Aorta (tissue), 5 donors: ENCODE data around the gene GET4. TPM values are rescaled to one million over a fixed set of nuclear protein-coding genes. Genes with fewer than 3 reads are reported as not detected.

Experiments used
- ATAC-seq: fragments of 200-7000 bp; cut with Tn5 transposase; one replicate; pipeline ENCODE4 v1.9.1; 2022; ENCODE audit warnings: moderate library complexity; ENCODE audit not compliant: low FRiP score
- DNase-seq, 2 donors: peaks; one replicate each; pipeline ENCODE4 v3.0.0-alpha.2; 2020
- H3K27ac ChIP-seq, 2 donors: one replicate each; pipeline ENCODE4 v1.5.1; 2013; ENCODE audit warnings: low read length in 2 of 2, mild to moderate bottlenecking in 2 of 2, moderate library complexity in 2 of 2, control low read depth in 1 of 2, inconsistent platforms in 1 of 2, low read depth in 1 of 2
- H3K27me3 ChIP-seq, 2 donors: one replicate each; pipeline ENCODE4 v1.6.1; 2013; ENCODE audit warnings: control low read depth in 1 of 2, low read length in 1 of 2, mild to moderate bottlenecking in 1 of 2, moderate library complexity in 1 of 2; ENCODE audit not compliant: insufficient read depth in 2 of 2, control insufficient read depth in 1 of 2
- H3K36me3 ChIP-seq, 2 donors: one replicate each; pipeline ENCODE4 v1.6.1; 2013; ENCODE audit warnings: control low read depth in 1 of 2, low read length in 1 of 2, mild to moderate bottlenecking in 1 of 2; ENCODE audit not compliant: insufficient read depth in 2 of 2, control insufficient read depth in 1 of 2
- H3K4me1 ChIP-seq, 2 donors: one replicate each; pipeline ENCODE4 v1.6.1; 2013; ENCODE audit warnings: low read length in 2 of 2, control low read depth in 1 of 2, mild to moderate bottlenecking in 1 of 2, moderate library complexity in 1 of 2; ENCODE audit not compliant: insufficient read depth in 2 of 2, control insufficient read depth in 1 of 2
- H3K4me3 ChIP-seq, 2 donors: one replicate each; pipeline ENCODE4 v1.5.1; 2013; ENCODE audit warnings: low read length in 2 of 2, control low read depth in 1 of 2, mild to moderate bottlenecking in 1 of 2
- H3K9me3 ChIP-seq: one replicate; pipeline ENCODE4 v1.6.1; 2013; ENCODE audit warnings: mild to moderate bottlenecking, low read length; ENCODE audit not compliant: control insufficient read depth
- WGBS, 2 donors: extraction: QIAGEN DNeasy Blood & Tissue Kit; methylation state at CpG; one replicate each; pipeline ENCODE4 v1.1.7; 2013; 5-methylcytosine and 5-hydroxymethylcytosine counted together
- intact Hi-C, 2 donors: fragments of 100-400 bp; cut with DNase I; formaldehyde crosslinking; loops; one replicate each; pipeline versions ENCODE4 v1.14.2 to v1.15.0; 2022
- polyA plus RNA-seq, 2 donors: library from polyadenylated mRNA; stranded (reverse); fragments of 200-250 nt; gene quantifications; one replicate each; pipeline ENCODE4 v1.2.3, GENCODE V29; 2013
- total RNA-seq, 2 donors: library from RNA; stranded (reverse); fragmentation: NEBNext Ultra II Directional; extraction: Animal tissue kit (Norgen Biotek cat#: 25700); gene quantifications; one replicate each; pipeline ENCODE4 v1.2.1, GENCODE V29; 2021
- donor health status: healthy with polysubstance abuse.
- donor health status: Bipolar disorder and iron deficiency.
- donor health status: DM: no; HTN: no; CAD: no.
- donor health status: DM: no; HTN: no; CAD: no.
- donor health status: DM: yes; HTN: yes; CAD: no.

GET4 gene
- total and polyA plus RNA-seq, 4 donors: 16.5 to 58.3 (median 21.3) TPM

- H3K36me3 ChIP-seq: no peaks in the 10 kb centered on the region
- intact Hi-C loops: no loop called here
- H3K9me3 ChIP-seq: no peaks in the 10 kb centered on the region
- H3K27ac ChIP-seq: no peak overlapping the region
- H3K4me3 ChIP-seq: no peak overlapping the region
- H3K4me1 ChIP-seq: no peaks in the 10 kb centered on the region
- DNase-seq (no peak), ATAC-seq (no peak)
- 90% methylated on average over 15 of the region's 15 CpGs for whole genome bisulfite sequencing, 2 donors
- no peaks in the 10 kb centered on the region for H3K27me3 ChIP-seq
Measured at GRCh38 chr7:879093-879492, 2.7 kb downstream of the GET4 start.

- H3K27ac ChIP-seq: no peak overlapping the region
- no peaks in the 10 kb centered on the region for H3K4me1 ChIP-seq
Measured at GRCh38 chr7:879706-880105, 3.4 kb downstream of the GET4 start.

DNA sequence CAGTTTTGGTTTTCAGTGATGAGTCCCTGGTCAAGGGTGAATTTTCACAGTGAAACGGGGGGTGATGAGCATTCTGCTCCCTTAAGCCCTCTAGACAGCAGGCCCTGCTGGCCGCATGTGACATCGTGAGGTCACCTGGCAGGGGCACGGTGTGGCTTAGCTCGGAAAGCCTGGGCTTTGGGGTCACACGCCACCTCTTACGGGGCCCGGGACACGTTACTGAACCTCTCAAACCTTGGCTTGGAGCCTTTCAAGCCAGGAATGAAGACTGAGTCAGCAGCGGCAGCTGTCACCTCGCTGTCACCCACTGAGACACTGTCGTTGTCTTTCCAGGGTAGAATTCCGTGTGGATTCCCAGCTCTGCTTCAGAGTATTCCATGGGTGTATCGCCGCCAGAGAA, 4.1 kb downstream of the GET4 start:
- intact Hi-C loops: no loop called here
- Histone ChIP-seq H3K27me3 (no peaks in the 10 kb centered on the region), H3K4me3 (no peak overlapping the region), H3K36me3 (no peaks in the 10 kb centered on the region), H3K27ac (no peak overlapping the region), H3K9me3 (no peaks in the 10 kb centered on the region), H3K4me1 (no peaks in the 10 kb centered on the region)
- WGBS, 2 donors: 81 to 90% methylated on average over 15 of the region's 15 CpGs
- ATAC-seq (no peak), DNase-seq (no peak)

More at GRCh38 chr7:879706-880105, 3.4 kb downstream of the GET4 start:
- ATAC-seq (no peak), DNase-seq (no peak)
- Histone ChIP-seq H3K36me3 (no peaks in the 10 kb centered on the region), H3K9me3 (no peaks in the 10 kb centered on the region), H3K4me3 (no peak overlapping the region), H3K27me3 (no peaks in the 10 kb centered on the region)
- WGBS, 2 donors: 77% methylated on average over 14 of the region's 14 CpGs
- intact Hi-C loops: no loop called here

DNA sequence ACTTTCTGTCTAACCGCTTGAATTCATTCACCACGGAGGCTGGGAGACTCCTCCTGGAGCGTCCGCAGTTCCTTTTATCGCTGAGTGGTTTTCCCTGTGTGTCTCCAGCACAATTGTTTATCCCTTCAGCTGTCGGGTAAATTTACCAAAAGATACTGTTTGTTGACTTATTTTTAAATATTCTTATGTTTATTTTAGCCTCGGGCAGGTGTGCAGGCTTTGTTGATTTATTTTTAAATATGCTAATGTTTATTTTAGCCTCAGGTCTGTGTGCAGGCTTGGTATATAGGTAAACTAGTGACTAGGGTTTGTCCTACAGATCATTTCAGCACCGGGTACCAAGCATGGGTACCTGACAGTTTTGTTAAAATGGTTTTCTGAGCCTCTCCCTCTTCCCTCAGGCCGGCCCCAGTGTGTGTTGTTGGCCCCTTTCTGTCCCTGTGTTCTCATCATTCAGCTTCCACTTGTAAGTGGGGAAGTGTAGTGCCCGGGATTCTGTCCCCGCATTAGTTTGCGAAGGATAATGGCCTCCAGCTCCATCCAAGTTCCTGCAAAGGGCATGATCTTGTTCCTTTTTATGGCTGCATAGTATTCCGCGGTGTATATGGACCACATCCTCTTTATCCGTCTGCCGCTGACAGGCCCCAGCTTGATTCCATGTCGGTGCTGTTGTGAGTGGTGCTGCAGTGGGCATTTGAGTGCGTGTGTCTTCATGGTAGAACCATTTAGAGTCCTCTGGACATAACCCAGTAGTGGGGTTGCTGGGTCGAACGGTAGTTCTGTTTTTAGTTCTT, 5.3 kb downstream of the GET4 start:
- no peak for ATAC-seq
- no peaks in the 10 kb centered on the region for H3K27me3 ChIP-seq
- DNase-seq: peak in 1 of 2 donors; percentile 9
- 93 to 94% methylated on average over 20 of the region's 20 CpGs for WGBS, 2 donors
- no peaks in the 10 kb centered on the region for H3K9me3 ChIP-seq
- no peaks in the 10 kb centered on the region for H3K4me1 ChIP-seq
- H3K27ac ChIP-seq: no peak overlapping the region
- H3K4me3 ChIP-seq: no peak overlapping the region
- H3K36me3 ChIP-seq: no peaks in the 10 kb centered on the region
- intact Hi-C loops: no loop called here

GRCh38 chr7:882336-883035, 6.1 kb downstream of the GET4 start:
- intact Hi-C loops: no loop called here
- Histone ChIP-seq H3K4me1 (no peaks in the 10 kb centered on the region), H3K36me3 (no peaks in the 10 kb centered on the region), H3K27ac (no peak overlapping the region), H3K9me3 (no peaks in the 10 kb centered on the region), H3K4me3 (no peak overlapping the region), H3K27me3 (no peaks in the 10 kb centered on the region)
- DNase-seq (peak; percentile 27 to 64), ATAC-seq (no peak)
- 93% methylated on average over 37 of the region's 37 CpGs for WGBS, 2 donors

DNA sequence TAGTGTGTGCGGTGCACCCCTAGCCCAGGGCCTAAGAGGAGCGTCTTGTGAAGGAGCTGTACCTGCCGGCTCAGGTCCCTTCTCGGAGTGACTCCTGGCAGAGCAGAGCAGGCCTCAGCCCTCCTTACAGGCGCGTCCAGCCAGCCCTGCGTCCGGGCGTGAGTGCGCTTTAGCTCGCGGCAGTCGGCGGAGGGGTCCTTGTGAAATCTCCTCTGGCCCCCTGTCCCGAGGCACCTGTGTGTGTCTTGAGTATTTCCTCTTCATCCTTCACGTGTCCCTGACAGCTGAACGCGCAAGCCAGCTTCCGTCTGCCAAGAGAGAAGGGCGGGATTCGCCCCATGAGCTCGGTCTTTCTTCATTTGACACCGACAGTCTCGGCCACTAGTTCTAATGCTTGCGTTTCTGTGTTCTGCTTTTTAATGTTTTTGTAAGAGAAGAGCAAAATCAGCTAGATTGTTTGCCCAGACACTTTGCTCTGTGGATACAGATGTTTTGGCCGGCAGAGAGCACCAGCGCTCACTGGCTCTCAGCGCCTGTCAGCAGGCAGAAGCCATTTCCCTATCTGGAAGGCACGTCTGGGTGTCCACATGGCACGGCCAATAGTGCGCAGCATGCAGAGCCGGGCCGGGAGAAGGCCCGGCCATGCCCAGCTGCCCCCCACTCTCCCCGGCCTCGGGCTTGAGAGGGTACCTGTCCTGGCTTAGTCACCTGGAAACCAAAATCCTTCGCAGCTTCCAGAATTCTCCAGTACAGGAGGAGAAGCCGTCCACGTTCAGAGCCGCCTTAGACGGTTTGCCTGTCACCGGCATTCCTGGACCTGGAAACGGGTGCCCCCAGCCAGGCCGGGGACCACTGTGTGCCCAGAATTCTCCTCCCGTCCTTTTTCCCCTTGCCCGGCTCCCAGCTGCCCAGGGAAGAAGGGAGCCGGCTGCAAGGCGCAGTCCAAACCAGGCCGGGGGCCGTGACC, 7.0 kb downstream of the GET4 start:
- no peaks in the 10 kb centered on the region for H3K36me3 ChIP-seq
- H3K4me1 ChIP-seq: no peaks in the 10 kb centered on the region
- 85 to 87% methylated on average over 49 to 50 of the region's 50 CpGs for WGBS, 2 donors
- H3K9me3 ChIP-seq: no peaks in the 10 kb centered on the region
- H3K27me3 ChIP-seq: no peaks in the 10 kb centered on the region
- peak; percentile 50 to 70 for DNase-seq
- ATAC-seq: no peak
- H3K27ac ChIP-seq: no peak overlapping the region
- intact Hi-C loops: no loop called here
- no peak overlapping the region for H3K4me3 ChIP-seq

DNA sequence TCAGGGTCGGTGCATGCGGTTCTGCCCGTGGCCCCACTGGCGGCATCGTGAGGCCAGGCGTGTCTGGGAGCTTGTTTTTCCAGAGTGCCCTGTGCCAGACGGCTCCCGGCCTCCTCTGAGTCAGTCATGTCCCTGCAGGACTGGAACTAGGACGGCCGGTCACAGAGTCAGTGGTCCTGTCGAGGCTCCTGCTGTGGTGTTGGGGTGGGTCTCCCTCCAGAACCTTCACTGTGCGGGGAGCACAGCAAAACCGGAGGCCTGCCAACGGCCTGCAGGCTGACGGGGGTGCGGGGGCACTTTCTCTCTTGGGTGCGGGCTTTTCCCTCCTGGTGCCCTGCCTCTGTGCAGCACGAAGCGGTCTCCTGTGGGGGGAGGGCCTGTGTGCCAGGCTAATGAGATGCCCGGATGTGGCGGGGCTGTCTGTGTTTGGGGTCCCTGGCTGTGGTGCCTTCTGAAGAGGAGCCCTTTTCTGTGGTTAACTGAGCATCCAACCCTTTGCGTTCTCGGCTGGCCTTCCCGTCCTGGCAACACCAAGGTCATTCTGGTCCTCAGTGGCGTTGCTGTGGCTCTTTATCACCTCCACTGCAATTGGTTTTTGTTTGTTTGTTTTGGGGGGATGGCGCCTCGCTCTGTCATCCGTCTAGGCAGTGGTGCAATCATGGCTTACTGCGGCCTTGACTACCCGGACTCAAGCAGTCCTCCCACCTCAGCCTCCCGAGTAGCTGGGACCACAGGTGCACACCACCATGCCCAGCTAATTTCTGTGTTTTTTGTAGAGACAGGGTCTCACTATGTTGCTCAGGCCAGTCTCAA, 8.0 kb downstream of the GET4 start:
- no peak for ATAC-seq
- H3K4me1 ChIP-seq: no peaks in the 10 kb centered on the region
- intact Hi-C loops: no loop called here
- no peak overlapping the region for H3K27ac ChIP-seq
- DNase-seq: peak; percentile 58 to 81
- H3K9me3 ChIP-seq: no peaks in the 10 kb centered on the region
- H3K36me3 ChIP-seq: no peaks in the 10 kb centered on the region
- H3K27me3 ChIP-seq: no peaks in the 10 kb centered on the region
- H3K4me3 ChIP-seq: no peak overlapping the region
- WGBS, 2 donors: 63 to 65% methylated on average over 31 of the region's 31 CpGs
